ENCODE measurements around the gene ITSN2. TPM values are rescaled to one million over a fixed set of nuclear protein-coding genes. Genes with fewer than 3 reads are reported as not detected.

The ITSN2 gene
- total RNA-seq, 1 donor from 2014 or later = 43.6 TPM

DNA sequence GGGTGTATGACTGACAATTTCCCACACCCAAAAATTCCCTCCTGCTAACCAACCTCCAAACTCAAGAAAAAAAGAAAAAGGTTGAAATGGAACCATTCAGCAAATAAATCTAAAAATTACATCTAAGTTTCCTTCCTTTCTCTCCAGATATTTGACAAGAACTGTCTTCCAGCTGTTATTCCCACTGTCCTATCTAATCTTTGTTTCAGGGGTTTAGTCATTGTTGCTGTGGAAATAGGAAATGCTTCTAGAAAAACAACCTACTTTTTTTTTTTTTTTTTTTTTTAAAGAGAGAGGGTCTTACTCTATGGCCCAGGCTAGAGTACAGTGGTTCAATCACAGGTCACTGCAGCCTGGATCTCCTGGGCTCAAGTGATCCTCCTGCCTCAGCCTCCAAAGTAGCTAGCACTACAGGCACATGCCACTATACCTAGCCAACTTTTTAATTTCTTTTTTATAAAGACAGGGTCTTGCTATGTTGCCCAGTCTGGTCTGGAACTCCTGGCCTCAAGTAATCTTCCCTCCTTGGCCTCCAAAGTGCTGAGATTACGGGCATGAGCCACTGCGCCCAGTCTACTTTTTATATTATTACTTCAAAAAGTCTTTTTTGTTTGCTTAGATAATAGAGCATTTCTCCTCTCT, 88.1 kb downstream of the ITSN2 start:
- no peak for DNase-seq (ENCODE audit: low spot score)

DNA sequence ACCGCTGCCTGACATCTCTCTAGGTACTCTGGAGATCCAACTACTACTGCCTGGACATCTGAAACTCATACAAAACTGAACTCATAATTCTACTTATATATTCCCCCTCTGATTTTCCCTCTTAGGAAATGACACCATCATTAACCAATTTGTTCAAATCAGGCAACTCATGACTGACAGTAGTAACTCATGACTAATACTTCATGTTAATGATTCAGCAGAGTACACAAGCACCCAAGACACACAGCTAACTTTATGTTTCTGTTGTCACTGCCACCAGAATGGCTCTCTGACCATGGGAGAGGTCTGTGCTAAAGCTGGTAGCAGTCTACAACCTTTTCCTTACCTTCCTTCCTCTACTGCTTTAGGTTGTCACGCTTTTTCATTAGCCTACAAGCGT, 91.1 kb downstream of the ITSN2 start:
- no peak for DNase-seq (ENCODE audit: low spot score)

DNA sequence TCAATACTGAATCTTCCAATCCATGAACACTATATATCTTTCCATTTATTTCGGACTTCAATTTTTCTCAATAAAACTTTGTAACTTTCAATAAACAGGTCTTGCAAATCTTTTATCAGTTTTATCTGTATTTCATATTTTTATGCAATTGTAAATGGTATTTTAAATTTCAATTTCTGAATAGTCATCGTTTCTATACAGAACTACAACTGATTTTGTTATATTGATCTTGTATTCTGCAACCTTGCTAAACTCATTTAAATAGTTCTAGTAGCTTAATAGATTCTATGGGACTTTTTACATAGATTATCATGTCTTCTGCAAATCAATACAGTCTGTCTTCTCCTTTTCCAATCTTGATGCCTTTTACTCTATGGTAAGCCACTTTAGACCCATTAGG, 95.1 kb downstream of the ITSN2 start:
- no peak for DNase-seq (ENCODE audit: low spot score)

DNA sequence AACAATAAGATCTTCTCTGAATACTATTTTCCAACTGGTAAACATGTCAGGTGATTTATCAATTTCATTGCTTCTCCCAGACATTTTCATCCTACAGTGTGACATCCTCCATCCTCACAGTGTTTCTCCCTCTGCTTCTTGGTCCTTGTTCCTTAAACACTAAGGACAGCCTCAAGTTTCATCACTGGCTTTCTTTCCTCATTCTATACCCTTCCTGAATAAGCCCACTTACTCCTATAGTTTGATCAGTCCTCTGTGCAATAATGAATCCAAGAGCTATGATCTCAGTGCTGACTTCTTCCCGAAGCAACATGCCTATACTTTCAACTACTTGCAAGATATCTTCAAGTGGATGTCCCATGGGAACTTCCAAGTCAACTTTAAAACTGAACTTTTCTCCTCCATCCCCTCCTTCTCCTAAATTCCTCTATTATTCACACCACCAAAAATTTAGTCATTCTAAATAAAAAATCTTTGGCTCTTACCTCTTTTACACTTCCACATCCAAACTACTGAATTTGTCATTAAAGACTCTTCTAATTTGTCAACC, 97.8 kb downstream of the ITSN2 start:
- no peak for DNase-seq (ENCODE audit: low spot score)

DNA sequence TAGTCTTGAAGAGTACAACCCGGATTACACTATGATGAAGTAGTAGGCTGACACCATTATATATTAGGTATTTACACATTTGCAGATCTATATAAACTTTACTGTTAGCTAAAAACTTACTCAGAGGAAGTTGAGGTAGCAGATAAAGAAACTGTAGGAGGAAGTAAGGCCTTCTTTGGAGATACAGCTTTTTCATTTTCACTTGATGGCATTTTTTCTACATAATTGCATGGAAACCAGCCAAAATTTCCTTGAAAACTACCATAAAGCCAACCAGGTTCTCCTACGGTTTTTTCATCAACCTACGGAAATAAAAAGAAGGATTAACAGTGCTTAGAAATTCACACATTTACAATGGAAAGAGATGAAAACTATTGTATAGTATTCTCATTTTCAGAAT, 98.9 kb downstream of the ITSN2 start:
- DNase-seq (ENCODE audit: low spot score) = no peak

- DNase-seq (ENCODE audit: low spot score) = no peak
Measured at GRCh38 chr2:24259316-24259715, 101.0 kb downstream of the ITSN2 start.

GRCh38 chr2:24258718-24259117, 101.6 kb downstream of the ITSN2 start:
- DNase-seq (ENCODE audit: low spot score) = no peak

DNA sequence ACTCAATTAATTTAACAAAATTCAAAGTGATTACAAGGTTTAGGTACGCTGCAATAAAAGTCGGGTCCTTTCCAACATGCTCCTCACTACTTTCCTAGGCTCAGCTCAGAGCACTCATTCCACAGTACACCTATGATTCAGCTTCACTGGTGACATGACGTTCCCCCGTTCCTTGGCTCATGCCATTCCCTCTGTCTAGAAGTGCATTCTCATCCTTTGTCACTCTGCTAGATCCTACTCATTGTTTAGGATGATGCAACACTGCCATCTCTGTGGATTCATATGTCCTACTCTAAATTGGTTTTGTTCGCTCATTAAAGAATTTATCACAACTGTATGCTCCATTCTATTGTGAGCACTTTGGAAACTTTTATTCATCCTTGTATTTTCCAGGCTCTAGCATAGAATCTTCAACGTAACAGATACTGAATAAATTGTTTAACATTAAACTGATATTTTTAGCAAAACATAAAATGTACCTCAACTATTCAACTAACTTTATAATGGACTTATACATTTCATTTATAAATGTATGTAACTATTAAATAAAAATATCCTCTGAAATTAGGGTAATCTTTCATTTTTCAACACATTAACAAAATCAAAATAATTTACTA, 106.9 kb downstream of the ITSN2 start:
- no peak for DNase-seq (ENCODE audit: low spot score)

DNA sequence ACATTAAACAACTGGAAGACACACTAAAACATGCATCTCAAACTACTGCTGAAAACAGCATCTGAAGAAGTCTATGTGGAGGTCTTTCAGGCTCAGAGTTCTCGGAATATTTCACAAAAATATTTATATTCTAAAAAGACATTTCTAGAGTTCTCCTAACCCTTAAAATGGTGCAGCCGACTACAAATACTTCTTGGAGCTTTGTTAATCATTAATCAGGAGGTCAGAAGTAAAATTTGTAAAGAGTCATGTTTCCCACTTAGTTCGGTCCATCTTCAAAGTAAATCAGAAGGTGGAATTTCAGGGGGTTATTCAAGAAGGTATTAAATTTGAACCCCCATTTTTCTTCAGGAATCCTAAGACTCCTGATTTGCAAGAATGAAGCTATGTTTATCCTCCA, 112.7 kb downstream of the ITSN2 start:
- no peak for DNase-seq (ENCODE audit: low spot score)

GRCh38 chr2:24247164-24247563, 113.2 kb downstream of the ITSN2 start:
- DNase-seq (ENCODE audit: low spot score) = no peak

- no peak for DNase-seq (ENCODE audit: low spot score)
Measured at GRCh38 chr2:24245986-24246776, 114.2 kb downstream of the ITSN2 start.

DNA sequence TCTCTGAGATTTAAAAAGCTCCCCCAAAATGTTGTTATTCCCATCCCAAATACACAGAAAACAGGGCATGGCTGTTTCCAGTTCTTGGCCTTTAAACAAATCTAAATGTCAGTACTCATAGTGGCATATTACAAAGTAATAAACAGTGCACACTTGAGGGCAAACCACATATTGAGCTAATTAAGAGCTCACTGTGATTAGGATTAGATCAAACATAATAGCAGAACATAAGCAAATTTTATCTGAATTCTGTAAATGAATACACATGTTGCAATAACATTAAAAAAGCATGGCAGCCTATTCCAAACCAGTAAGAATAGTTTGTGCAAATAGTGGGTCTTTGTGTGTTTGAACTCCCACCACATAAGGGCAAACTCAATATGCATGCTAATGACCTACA, 118.8 kb downstream of the ITSN2 start:
- no peak for DNase-seq (ENCODE audit: low spot score)

DNA sequence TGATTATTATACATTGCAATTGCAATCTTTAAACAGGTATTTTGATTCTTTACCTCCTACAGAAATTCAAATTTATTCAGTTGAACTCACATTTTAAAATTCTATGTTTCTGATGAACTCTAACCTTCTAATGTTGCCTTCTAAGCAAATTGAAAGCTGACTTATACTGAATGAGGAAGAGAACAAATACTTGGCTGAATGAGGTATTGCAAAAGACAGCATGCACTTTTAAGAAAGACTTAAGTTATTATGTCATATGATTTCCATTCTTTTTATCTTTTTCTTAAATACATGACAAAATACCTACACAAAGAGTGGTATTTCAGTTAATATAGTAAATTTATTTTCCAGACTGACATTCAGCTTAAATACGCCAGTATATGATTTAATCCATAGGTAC, 120.8 kb downstream of the ITSN2 start:
- DNase-seq (ENCODE audit: low spot score) = no peak

DNA sequence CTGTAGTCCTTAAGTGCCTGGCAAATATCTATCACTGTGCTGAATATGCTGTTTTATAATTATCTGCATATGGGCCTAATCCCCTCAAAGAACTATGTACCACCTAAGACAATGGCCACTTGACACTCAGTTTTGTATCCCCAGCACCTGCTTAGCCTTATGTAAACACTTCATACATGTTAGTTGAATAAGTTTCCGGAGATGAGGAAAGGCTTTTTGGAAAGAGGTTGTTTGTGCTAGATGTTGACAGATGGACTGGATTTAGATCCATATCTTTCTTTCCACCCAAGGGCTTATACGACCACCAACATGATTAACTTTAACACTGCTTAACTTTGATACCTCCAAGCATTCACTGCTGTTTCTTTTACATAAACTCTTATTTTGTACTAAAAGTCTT, 122.2 kb downstream of the ITSN2 start:
- DNase-seq (ENCODE audit: low spot score) = no peak

DNA sequence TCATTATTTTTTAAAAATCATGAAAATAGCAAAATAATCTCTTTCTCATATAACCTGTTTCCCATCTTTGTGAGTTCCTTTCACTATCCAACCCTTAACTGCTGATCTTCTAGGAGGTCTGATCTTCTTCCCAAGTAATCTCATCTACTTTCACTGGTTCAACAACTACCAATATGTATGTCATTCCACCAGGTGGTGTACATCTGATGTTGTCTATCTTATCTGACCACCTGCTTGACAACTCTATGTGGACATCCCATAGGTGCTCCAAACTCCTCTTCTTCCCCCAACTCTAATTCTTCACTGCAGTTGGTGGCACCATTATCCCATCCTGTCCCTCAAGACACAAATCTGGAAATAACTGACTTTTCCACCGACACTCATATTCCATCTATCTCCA, 123.0 kb downstream of the ITSN2 start:
- no peak for DNase-seq (ENCODE audit: low spot score)

GRCh38 chr2:24233321-24233720, 127.0 kb downstream of the ITSN2 start:
- DNase-seq (ENCODE audit: low spot score) = no peak

- no peak for DNase-seq (ENCODE audit: low spot score)
Measured at GRCh38 chr2:24231461-24231881, 128.9 kb downstream of the ITSN2 start.

- no peak for DNase-seq (ENCODE audit: low spot score)
Measured at GRCh38 chr2:24228470-24228869, 131.9 kb downstream of the ITSN2 start.

DNA sequence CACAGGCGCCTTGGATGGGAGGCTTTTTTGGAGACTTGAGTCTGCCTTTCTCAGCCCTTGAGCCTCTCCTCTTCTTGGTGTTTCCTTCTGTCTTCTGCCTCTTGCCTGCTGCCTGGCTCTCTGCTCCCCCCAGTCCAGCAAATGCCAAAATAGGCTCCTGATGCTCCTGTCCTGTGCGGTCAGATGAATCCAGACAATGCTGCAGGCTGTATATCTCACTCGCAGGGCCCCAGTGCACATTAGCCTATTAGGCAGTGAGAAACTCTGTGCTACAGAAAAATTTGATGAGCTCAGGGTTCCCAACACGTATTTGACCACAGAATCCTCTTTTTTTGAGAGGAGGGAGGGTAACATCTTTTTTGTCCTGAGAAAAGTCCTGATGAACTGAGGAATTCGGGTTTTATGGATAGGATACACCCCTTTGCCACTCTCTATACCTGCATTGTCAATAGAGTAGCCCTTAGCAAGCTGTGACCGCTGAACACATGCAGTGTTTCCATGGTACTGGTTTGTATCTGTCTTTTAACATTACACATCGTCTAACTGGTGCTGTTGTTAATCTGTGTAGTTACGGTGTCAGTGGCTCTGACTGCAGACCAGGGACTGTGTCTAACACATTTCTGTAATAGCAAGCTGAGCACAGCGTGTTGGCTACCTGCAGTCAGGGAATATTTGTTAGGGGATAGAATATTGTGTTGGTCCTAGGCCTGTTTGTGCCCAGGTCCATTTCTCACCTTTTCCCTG, 134.7 kb downstream of the ITSN2 start:
- DNase-seq (ENCODE audit: low spot score) = no peak

DNA sequence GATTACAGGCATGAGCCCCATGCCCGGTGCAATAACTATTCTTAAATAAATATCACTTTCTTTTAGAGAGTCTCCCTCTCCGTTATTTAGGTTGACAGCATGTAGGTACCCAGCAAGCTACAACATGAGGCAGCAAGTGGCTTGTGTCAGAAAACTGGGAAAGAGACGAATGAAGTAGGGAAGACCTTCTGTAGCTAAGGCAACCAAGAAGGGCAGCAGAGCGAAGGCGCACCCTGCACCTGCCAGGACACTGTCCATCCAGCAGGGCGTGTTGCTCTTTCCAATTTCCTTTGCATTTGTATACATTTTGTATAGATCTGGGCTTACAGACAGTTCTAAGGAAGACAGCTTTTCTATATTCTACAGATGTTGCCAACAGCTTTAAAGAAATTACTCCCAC, 137.4 kb downstream of the ITSN2 start:
- no peak for DNase-seq (ENCODE audit: low spot score)

DNA sequence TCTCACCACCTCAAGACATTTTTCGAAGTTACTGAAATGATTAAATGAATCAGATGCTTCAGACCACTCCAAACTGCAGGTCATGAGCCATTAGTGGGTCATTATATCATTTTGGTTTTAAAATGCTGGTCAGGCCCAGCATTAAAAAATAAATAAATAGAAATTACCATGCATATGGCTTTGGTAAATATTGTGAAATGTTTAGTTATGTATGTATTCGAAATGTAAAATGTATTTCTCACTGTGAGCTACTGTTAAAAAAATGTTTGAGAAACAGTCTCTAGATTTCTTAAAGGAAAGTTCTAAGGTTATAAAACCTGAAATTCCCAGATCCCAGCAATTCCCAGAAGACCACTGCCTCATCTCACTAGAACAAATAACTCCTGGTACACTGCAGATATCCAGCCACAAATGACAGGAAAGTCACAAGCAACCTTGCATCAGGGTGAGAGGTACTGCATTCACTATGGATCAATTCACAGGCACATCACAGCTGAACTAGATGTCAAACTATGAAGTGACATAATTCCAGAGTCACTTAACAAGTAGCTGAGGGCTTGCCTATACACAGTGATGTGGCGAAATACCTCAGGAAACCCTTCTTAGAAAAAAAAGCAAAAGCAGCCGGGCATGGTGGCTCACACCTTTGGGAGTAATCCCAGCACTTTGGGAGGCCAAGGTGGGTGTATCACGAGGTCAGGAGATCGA, 138.8 kb downstream of the ITSN2 start:
- DNase-seq (ENCODE audit: low spot score) = no peak
